Stimulated activated CD4-positive, alpha-beta T cell treated with anti-CD3 and anti-CD28 coated beads, Interleukin-4, amount 100 ng/mL, for 48 hours (primary cell): ENCODE measurements around the gene FLNA.
"Not testable (repeated sequence)": the region's sequence is repeated elsewhere in the genome, so short reads cannot be mapped to it uniquely, and the experiment has no call there.

Experiments
- DNase-seq, 2 donors: peaks; one replicate each; pipeline ENCODE4 v3.0.0-alpha.2; 2020; ENCODE audit warnings: low read depth in 2 of 2

The FLNA gene

DNA sequence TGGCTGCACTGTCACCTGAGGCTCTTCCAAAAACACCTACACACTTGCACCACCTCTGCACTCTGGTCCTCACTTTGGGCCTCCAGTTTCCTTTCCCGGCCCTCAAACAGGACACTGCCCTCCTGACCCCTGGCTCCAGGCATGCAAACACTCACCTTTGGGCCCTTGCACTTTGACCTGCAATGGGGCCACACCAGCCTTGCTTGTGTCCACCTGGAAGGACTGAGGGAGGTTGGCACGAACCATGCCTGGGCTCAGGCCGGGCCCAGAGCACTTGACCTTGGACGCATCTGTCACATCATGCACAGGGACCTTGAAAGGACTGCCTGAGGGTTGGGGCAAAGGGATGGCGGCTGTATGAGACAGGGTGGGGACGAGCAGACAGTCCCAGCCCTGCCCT is 15.6 kb downstream of the FLNA start:
- DNase-seq: no peak

DNA sequence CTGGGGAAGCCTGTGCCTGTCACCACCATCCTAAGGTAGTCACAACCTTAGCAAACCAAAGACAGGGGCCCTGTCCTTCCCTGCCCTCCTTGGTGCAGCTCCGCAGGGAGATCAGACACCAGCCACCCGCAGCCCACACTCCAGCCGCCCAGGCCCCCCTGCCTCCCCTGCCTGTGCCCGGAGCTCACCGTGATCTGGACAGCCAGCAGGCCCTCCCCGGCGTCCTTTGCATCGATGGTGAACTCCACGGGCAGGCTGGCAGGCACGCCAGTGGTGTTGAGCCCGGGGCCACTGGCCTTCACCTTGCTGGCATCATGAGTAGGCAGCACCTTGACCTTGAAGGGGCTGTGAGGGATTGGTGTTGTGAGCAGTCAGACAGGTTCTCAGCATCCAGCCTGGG is 16.4 kb downstream of the FLNA start:
- no peak for DNase-seq

DNA sequence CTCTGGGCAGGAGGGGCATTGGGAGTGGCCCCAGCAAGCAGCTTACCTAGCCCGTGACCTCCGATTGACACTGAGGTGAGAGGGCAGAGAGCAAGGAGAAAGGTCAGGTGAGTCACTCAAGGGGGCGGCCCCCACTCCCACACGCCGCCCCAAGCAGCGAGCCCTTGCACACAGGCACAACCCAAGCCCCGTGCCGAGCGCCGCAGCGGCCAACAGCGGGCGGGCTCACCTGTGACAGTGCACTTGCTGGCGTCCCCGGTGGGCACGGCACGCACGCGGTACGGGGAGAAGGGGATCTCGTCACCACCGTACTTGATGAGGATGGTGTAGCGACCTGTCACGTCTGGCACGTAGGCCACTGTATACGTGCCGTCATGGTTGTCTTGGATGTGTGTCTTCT is 17.2 kb downstream of the FLNA start:
- no peak for DNase-seq

DNA sequence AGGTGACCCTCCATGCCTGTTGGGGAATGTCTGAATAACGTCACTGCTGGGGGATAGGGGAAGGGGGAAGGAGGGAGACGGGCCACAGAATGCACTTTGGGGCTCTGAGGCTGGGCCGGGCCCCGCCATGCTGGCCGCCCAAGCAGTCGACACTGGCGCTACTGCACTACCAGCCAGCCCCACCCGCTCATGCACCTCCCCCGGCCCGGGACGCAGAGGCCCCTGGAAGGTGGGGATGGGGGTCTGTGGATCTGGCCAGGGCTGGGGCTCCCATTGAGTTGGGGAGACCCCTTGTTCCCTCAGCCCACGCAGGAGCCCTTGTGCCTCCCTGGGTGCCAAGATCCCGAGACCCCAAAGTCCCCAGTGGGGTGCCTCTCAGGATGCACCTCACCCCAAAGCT is 17.8 kb downstream of the FLNA start:
- no peak for DNase-seq

DNA sequence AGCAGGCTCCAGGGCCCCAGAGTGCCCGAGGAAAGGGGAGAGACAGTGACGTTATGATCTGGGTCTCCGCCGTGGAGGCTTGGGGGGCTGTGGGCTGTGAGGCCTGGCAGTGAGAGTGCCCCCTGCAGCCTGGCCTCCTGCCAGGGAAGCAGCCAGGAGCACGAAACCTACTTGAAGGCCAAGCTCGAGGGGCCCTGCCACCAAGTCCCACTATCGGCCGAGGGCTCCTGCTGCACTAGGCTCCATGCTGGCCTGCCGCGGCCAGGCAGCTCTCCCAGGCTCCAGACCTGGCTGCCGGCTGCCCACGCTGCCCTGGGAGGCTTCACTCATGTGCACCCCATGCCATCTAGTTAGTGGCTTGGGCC is 18.7 kb downstream of the FLNA start:
- no peak for DNase-seq

DNA sequence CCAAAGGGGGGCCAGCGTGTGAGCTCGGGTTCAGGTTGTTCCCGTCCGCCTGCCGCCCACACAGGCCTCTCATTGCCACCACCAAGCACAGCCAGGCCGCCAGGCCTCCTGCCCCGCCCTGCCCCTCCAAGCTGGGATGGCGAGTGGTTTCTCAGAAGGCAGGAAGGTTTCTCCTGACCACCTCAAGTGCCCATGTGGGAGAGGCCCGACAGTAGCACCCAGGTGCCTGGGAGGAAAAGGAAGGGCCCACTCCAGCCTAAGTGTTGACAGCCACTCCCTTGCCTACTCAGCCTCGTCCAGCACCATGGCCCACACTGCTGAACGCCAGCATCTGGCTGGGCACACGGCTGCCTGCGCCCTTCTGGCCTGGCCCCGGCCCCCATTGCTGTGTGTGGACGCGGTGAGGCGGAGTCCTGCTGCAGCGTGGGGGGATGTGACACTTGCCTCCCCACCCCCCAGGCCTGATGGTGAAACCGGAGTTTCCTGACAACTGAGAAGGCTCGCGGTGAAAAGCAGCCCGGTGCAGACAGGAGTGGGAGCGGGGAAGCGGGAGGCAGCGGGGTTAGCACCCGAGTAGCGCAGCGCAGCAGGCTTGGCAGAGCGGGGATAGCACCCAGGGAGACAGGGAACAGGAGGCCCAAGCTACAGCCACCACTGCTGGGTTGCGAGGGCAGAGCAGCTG is 19.2 kb downstream of the FLNA start:
- DNase-seq: no peak

DNA sequence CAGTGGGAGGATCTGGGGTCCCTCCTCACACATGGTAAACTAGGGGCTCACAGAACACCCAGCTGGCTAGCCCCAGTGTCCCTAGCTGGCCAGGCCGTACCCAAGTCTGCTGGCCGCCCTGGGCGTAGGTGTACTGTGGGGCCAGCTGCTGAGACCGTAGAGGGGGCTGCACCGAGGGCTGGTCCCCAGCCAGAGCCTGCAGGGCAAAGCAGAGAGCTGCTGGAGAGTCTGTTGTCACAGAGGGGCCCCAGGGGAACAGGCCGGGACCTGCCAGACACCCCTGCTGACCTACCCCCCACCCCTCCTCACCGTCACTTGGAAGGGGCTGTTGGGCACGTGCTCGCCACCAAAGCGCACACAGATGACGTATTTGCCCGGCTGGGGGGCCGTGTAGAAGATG is 19.9 kb downstream of the FLNA start:
- DNase-seq: no peak

DNA sequence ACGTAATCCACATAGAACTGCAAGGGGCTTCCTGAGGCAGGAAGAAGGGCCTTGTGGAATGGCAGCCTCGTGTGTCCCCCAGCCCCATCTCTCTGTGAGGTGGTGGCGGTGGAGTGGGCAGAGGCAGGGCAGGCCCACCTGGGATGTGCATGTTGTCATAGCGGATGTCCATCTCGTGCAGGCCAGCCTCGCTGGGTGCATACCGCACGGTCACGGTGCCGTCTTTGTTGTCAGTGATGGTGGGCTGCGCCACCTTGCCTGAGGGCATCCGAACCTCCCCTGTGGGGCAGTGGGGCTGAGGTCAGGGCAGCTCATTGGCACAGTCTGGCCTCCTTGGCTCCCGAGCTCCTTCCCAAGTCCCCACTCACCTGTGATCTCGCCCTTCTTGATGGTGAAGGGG is 20.4 kb downstream of the FLNA start:
- no peak for DNase-seq

DNA sequence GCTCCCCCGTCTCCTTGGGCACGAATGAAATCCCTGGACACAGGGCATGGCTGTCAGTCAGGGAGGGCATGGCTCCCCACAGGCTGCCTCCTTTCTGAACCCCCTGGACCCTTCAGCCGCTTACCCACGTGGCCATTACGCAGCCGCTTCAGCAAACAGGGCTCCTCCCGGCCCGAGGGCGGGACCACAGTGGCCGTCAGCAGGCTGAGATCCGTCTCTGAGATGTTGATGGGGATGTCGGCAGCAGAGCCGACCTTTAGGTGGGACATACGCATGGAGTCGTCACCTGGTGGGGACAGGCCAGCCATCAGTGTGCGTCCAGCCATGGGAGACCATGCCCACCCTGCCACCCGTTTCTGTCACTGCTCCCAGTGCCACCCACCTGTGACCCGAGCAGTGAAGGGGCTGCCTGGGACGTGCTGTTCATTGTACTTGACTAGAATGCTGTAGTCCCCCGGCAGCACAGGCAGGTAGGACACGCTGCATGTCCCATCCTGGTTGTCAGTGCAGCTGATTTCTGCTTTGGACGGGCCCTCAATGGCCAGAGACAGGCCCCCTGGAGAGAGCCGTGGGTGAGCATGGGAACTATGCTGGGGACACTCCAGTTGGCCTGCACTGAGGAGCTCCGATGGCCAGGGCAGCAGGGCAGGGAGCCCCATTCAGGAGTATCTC is 21.1 kb downstream of the FLNA start:
- DNase-seq: no peak

DNA sequence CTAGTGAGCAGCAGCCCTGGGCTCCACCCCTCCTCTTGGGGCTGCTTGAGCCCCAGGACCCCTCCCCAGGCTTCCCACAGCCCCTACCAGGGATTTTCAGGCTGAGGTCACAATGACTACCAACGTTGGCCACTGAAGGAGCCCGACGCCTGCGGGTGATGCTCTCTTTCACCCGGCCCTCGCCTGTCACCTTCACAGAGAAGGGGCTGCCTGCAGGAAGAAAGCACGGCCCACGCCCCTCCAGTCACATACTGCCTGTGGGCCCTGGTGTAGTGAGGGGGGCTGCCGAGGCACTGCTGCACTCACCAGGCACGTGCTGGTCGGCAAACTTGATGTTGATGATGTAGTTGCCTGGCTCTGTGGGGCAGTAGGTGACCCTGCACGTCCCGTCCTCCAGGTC is 22.0 kb downstream of the FLNA start:
- DNase-seq: no peak

DNA sequence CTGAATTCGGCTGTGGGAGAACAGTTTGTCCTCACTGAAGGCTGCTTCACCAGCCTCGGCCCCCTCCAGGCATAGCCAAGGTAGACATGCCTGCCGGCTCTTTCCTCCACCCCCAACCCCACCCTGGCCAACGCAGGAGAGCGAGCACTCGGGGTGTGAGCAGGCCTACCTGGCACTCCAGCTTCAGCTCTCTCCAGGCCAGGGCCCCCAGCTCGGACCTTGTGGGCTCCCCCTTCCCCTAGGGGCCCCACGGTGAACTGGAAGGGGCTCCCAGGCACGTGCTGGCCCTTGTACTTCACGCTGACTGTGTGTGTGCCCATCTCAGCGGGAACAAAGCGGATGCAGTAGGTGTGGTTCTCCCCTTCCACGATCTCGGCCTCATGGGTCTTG is 22.4 kb downstream of the FLNA start:
- no peak for DNase-seq

DNA sequence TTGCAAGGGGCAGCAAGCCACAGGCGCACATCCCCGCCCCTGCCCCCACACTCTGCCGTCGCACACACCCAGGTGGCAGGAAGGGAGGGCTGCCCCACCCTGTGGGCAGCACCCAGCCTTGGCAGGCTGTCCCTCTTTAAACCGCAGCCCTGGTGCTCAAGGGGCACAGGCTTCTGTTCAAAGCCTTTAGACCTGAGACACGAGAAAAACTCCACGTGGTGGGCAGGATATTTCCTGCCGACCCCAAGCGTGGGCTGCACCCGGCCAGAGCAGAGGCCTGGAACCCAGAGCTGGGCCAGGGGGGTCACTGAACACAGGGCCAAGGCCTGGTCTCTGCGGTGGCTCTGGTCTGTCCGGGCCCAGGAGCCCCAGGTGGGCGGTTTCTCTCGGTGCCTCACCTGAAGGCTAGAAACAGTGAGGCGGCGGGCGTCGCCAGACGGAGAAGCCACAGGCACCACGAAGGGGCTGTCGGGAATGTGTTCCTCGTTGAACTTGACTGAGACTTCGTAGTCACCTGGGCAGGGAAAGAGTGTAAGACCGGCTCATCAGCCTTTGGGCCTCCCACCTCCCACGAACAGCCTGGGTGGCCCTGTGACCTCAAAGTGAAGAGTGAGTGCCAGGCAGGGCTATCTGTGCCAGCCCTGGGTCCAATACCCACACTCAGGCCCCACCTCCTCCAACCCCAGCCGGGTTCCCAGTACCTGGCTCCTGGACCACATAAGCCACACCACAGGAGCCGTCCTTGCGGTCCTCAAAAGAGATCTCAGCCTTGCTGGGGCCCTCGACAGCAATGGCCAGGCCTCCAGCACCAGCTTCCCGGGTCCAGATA is 23.0 kb downstream of the FLNA start:
- no peak for DNase-seq

DNA sequence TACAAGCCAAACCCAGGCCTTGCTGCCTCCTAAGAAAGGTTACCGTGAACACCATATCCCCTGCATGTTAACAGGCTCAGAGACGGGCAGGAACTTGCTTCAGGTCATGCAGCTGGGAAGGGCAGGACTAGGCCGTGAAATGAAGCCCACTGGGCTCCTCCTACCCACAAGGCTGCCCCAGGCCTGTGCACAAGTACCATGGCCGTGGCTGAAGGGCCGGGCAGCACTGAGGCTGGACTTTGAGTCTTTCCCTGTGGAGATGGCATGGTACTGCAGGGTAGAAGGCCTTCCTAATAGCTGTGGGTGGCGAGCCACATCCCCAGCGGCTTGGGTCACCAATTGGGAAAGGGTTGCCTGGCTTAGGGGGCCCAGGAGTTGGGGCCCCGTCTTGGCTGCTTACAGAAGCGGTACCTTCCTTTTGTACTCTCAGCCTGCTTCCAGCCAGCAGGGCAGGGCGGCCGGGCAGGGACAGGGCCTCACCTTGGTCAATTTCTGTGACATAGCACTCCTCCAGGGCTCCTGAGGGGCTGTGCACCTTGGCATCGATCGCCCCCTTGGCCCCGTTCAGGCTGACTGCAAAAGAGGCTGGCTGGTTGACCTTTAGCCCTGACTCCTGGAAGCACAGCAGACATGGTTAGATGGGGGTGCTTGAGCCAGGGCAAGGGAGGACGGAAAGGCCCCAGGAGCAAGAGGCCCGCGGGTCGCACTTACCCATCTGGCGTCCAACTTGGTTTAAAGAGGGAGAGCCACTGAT is 23.8 kb downstream of the FLNA start:
- DNase-seq: no peak

DNA sequence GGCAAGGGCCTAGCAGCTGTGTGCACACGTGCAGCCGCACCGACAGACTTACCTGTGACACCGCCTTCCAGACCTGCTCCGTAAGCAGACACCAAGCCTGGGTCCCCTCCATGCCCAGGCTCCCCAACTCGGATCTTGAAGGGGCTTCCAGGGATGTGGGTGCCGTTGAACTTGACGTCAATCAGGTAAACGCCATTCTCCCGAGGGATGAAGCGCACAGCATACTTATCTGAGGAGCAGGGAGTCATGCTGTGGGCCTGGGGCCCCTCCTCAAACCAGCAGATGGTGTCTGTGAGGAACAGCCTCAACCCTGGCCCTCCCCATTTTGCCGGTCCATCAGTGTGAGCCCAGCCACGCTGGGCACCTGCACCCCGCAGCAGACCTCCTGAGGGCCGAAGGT is 24.5 kb downstream of the FLNA start:
- no peak for DNase-seq

DNA sequence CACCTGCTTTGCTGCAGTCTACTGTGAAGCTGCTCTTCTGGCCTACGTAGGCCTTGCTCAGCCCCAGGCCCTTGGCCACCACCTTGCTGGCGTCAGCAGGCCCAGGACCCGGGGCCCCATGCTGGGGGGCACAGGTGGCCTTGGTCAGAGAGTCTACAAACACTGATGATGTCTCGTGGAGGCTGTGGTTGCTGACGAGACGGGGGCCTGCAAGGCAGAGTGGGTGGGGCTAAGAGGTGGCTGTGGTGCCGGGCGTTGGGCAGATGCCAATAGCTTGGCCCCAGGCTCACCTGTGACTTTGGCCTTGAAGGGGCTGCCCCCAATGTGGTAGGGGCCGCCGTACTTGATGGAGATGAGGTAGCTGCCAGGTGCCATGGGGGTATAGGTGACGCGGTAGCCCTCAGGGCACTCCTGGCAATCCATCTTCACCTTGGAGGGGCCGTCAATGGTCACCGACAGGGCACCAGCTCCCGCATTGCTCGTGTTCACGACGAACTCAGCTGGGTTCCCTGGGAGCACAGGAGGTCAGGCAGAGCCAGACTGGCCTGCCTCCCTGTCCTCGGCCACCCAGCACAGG is 25.0 kb downstream of the FLNA start:
- no peak for DNase-seq

DNA sequence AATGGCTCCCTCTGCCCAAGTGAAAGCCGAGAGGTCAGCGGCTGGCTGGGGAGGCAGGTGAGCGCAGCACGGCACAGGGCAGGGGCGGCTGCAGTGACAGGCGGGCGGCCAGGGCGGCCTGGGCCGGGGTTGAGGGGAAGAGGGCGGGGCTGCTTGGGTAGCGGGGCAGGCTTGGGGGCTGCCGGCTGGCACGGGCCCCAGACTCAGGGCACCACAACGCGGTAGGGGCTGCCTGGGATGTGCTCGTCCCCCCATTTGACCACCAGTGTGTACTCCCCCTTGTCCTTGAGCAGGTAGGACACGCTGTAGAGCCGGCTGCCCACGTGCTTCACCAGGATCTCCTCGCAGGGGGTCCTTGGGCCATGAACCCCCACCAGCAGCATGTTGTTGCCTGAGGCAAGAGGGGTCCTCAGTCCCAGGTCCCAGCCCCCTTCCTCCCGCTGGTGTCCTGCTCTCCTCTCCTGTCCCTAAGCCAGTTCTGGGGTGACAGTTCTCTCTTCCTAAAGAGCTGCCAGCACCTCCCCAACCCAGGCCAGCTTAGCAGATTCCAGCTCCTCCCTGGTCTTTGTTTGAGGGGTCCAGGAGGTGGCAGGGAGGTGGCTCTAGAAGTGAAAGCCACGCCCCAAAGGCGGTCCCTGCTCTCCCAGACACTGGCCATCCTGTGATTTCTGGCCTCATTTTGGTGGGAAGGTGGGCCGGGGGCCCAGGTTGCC is 25.6 kb downstream of the FLNA start:
- DNase-seq: no peak

DNA sequence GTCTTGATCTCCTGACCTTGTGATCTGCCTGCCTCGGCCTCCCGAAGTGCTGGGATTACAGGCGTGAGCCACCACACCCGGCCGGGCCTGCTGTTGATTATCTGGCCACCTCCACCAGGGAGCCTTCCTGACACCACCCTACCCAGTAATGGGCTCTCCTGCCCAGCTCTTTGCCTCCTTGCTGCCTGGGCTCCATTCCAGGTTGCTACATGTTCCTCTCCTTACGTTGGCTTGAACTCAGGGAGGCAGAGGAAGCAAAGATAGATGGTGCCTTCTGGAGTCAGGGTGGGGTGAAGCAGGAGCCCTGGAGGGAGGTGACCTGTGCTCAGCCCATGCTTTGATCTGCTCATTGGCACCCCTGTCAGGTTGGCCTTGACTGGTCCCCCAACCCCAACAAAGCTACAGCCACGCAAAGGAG is 26.3 kb downstream of the FLNA start:
- DNase-seq: no peak

DNA sequence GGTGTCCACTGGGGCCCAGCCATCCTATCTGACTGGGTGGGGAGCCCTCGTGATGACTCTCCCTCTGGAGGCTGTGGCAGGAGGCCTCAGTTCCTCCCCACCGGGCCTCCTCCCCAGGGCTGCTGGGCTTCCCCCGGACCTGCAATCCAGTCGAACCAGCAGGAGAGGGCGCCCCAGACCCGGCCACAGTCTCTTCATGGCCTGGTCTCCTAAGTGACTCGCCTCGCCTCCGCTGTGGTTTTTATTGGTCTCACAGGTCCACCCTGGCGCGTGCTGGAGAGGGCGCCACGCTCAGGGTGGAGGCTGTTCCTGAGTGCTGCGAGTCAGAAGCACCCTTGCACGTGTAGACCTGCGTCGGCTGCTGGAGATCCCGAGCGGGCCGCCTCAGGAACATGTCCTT is 30.8 kb downstream of the FLNA start:
- not testable (repeated sequence) for DNase-seq

DNA sequence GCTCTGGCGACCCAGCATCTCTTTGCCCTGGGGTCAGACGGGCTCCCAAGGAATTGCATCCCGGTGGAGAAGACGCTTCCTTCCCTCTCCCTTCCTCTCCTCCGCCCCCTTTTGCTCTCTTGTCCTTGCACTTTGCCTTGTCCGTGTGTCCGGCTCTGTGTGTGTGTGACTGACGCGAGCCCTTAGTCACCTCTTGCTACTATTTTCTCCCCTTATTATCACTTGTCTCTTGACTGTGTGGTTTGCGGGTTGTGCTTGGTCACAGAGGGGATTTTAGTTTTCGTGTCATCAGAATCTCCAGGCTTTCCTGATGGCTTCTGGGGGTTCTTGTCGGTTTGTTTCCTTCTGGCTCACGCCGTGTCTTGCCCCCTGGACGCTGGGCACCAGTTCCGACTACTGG is 31.4 kb downstream of the FLNA start:
- DNase-seq: not testable (repeated sequence)

DNA sequence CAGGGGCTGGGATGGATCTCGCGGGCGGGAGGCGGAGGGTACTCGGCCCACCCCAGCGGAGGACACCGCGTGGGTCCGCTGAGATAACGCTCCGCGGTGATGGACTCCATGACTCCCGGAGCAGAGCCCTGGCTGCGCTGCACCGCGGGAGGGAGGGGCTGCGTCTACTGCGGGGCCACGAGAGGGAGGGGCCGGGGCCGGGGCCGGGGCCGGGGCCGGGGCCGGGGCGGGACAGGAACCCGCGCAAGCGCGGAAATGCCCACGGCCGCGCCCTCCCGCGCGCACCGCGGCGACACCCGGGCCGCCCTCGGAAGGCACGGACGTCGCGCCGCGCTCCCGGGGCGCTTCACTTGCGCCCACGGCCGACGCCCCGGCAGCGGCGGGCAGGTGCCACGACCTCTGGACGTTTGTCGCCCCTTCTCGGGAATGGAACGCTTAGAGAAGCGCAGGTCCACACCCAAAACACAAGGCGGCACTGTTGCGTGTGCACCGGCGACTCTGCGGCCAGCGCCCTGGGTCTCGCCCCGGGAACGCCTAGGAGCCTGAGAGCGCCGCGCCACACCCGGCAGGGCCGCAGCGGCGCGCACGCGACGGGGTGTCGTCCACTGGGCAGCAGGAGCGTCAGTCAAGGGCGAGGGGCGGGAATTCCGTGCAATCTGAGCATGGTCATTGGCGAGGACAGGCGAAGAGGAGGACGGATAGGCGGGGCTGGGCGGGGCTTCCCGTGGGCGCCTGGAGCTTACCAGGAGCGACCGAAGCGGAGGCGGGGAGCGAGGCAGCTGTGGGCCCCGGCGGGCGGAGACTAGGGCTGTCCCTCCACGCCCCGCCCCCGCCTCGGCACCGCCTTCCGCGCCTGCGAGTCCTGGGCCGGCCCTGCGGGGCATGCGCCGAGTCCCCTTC is 32.8 kb downstream of the FLNA start:
- not testable (repeated sequence) for DNase-seq
